HG03439 (cell line): ENCODE data around the gene TUFT1.
A peak's percentile ranks its signal among the peaks of the same experiment; 100 is the strongest.
"Not testable (repeated sequence)": the region's sequence is repeated elsewhere in the genome, so short reads cannot be mapped to it uniquely, and the experiment has no call there.

Source experiments
- ATAC-seq: cut with Tn5 transposase; IDR thresholded peaks from one replicate; pipeline ENCODE4 v1.9.1; 2021; ENCODE audit warnings: mild to moderate bottlenecking, moderate library complexity; ENCODE audit not compliant: unreplicated experiment

Gene TUFT1

DNA sequence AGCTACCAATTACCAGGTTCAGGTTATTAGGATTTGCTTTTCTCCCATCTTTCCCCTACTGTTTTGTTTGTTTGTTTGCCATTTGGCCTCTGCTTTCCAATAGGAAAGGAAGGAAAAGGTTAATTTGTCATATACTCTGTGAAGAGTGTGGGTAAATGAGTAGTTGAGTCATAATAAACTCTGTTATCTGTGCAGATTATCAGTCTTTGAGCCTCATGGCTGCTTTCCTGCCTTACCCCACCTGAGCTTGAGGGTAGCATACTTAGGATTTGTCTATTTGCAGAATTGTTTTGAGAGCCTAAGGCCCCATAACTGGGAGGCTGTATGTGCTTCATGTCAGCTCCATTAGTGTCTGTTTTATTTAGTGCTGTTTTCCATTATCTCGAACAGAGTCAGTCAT is 38.8 kb downstream of the TUFT1 start:
- ATAC-seq, result no peak

DNA sequence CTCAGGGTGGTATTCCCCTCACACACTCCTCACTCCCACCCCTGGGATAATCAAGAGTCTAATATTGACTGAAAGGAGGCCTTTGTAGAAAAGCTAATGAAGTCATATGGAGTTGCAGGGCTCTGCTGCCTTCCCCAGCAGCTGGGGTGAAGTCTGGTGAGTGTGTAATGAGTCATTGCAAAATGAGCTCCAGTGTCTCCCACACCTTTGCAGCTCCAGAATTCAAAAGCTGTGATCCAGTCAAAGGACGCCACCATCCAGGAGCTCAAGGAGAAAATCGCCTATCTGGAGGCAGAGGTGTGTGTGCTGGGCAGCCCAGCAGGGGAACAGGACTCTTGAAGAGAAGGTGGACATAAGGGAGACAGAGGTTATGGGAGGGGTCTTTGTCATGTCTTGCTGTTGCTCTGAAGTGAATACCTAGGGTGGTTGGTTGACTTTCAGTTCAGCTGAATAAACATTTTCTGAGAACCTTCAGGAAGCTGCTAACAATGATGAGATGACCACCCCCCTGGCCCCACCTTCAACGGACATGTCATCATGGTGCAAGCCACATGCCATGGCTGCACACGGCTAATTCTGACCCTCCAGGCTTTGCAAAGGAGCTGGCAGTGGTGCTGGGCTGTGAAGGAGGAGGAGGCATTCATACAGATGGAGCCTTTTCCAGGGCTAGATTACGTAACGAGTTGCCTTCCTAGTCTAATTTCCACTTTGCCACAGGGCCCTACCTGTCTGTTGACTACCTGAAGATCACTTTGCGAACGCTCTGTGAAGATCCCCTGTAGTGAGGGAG is 39.5 kb downstream of the TUFT1 start:
- no peak for ATAC-seq

DNA sequence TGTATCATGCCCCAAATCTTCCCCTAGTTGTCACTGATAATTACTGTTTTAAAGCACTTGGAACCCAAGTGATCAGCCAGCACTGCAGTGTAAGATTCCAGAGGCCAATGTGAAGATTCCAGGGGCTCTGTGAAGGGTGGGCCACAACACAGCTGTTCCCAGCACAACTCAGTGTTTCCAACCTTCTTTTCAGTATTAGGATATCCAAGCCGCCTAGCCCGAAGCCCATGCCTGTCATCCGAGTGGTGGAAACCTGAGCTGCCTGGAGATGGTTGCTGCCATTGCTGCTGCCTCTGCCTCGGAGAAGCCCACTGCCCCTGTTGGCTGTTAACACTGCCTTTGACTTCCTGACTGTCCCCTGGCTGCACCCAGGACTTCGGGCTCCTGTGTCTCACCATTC is 41.3 kb downstream of the TUFT1 start:
- ATAC-seq, result no peak

DNA sequence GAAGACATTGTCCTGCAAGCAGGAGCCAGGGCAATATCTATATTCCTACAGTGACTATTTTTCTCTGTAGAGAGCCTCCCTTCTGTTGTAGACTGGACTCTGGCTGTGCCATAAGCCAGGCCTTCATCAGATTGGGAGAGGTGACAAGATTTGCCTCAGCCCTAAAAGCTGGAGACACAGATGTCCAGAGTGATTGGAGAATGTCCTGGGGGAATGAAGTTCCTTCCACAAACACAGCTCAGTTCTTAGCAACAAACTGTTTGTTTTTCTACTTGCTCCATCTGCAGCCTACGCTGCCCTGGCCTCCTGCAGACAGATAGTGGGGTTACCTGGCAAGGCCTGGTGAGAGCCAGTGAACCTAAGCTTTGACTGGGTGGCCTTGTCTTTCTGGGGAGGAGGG is 41.8 kb downstream of the TUFT1 start:
- no peak for ATAC-seq

DNA sequence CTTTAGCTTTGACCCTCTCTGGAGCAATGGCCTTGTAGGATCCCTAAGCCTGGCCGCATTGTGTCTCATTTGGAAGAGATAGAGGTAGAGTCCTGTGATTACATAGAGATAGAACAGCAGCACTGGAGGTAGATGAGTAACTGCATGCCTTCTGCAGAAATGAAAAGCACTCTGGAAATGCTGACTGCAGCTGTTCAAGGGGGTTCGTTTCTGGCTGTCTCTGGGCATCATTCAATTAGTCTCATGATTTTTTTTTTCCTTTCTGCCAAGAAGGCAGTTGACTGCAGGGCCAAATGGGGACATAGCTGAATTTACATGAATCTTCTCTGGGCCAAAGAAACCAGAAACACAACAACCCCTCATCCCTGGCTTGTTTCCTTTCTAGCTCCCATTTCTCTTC is 43.7 kb downstream of the TUFT1 start:
- no peak for ATAC-seq

DNA sequence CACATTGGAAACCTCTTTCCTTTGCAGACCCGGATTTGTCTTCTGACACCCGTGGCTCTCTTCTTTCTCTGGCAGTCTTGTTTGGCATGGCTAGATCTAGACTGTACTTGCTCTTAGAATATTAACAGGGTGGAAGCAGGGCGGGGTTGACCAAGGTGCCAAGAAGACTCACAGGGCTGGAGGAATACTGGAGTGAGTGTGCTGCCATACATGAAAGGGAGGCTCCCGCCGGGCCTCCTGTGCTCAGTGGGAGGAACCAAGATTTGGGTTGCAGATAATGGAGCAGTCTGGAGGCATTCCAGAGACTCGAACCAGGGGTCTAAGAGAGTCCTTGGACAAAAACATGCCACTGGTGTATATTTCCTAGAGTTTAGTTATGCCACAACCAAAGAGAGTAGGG is 44.2 kb downstream of the TUFT1 start:
- no peak for ATAC-seq

DNA sequence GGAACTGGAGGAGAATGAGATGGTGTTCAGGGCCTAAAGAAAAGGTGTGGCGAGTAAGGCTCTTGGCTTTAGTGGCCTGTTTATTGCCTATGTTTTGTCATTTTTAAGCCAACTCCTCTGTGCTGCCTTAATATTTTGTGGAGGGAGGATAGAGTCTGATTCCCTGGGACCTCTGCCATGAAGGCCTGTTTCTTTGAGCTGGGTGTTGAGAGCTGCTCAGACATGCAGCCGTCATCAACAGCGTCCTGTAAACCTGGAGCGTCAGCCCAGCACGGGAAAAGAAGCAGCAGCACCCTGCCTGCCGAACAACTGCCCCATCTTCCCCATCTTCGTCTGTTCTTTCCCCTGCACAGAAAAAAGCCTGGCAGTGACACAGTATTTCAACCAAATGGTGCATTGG is 44.7 kb downstream of the TUFT1 start:
- no peak for ATAC-seq

DNA sequence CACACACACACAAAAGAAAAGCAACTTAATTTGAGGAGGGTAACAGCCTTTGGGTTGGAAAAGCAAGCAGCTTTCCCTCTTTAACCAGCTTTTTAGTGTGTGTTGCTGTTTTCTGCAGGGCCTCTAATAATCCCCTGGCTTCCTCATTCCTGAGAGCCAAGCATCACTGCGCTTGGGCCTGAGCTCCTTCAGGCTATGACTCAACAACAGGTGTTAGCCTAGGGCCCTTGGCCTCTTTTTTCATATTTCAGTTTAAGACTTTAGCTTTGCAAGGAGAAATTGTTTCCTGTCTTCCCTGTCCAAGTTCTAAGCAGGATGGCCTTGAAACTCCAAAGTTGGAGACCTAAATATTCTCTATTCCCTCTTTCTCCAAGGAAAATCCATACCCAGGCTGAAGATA is 45.5 kb downstream of the TUFT1 start:
- no peak for ATAC-seq

DNA sequence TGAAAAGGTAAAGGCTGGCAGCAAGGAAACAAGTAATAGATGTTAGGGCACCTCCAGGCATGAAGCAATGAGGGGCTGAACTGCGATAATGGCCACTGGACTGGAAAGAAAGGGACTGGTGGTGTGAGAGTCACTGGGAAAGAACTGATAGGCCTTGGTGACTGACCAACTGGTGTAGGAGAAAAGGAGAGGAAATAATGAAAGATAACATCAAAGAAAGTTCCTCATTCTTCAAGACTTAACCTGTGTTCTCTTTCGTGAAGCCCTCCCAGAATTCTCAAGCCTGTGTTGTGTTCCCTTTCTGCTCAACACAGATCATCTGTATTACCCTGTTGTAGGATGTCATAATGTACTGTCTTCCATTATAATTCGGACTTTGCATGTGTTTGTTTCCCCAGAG is 50.9 kb downstream of the TUFT1 start:
- no peak for ATAC-seq

DNA sequence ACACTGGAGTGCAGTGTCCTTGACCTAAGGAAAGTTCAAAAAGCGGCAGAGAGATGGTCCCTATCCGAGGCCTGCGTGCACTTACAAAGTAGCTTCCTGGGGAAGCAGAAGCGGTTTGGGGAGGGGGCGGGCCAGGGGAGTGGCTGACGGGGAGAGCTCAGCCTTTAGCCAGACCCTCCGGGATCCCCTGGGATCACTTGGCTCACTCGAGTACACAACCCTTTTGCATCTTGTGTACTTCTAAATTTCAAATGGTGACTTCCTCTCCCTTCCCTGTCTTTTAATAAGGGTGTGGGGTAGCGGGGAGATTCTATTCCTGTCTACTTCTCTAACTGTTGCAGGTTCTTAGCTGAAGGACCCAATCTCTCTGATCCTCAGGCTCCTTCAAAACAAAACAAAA is 53.6 kb downstream of the TUFT1 start:
- ATAC-seq, result no peak

DNA sequence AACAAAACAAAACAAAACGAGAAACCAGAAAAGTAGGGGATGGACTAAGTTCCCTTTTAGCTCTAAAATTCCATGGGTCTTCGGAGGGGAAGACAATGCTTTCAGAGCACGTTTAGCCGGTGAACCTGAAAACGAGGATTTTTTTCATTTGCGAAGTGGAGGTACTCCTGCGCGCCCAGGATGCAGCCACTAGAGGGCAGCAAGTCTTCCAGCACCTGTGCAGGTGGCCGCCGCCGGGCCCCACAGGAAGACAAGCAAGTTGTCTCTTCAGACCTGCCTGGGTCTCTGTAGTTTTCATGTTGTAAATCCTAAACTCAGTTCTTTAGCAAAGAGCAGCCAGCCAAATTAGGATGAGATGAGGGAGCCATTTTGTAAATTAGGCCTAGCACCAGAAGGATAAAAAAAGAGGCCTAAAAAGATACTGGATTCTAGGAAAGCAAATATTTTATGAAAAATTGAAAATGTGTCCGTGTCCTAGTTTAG is 54.1 kb downstream of the TUFT1 start:
- ATAC-seq, result peak; percentile 53

DNA sequence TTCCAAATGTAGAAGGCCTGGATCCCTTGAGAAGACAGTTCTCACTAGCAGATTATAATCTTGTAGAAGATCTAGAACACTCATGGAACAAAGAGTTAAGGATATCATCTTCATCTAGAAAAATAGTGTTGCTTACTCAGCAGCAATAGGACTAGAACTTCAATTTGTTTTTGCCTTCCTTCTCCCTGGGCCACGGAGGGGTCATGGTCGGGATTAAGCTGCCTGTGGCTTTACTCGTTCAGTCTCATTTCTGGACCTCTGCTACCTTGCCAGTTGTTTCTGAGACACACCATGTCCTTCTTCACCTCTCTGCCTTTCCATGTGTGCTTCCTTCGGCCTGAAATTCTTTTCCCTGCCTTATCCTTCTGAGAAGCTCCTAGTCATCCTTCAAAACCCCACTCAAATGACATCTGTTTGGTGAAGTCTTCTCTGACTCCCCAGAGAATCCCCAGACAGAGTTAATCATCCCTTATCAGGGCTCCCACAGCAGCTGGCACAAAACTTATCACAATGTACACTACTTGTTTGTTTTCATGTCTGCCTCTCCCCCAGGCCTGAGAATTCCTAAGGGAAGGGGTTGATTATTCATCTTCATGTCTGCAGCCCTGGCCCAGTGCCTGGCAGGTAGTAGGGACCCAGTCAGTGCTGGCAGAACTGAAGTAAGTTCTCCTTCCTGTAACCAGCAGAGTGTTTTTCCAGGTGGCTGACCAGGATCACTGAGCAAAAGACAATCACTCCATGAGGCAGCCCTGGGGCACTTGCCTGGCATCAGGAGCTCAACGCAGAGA is 56.3 kb downstream of the TUFT1 start:
- ATAC-seq, result no peak

DNA sequence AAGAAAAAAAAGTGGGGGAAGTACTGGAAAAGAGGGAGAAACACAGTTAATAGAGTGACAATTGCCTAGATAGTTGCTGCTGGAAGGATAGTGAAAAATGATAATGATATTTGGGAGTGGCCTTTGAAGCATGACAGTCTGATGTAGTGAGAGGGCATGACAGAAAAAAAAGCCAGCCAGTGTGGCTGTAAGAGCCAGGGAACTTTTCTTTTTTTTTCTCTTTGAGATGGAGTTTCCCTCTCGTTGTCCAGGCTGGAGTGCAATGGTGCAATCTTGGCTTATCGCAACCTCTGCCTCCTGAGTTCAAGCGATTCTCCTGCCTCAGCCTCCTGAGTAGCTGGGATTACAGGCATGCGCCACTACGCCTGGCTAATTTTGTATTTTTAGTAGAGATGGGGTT is 62.4 kb downstream of the TUFT1 start:
- ATAC-seq, result not testable (repeated sequence)

DNA sequence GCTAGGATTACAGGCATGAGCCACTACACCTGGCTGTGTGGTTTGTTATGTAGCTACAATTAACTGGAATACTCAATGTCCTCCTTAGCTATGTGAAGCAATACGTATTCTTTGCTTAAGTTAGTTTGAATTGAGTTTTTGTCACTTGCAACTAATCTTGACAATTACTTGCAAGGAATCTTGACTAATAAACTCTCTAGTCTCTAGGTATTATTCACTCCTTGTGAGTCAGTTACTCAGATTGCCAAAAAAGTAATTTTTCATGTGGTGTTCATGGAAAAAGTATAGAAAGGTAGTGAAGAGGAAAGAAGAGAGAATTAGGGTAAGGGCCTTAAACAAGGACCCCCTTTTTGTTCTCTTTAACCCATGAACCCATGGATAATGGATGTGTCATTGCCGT is 64.2 kb downstream of the TUFT1 start:
- ATAC-seq, result no peak

DNA sequence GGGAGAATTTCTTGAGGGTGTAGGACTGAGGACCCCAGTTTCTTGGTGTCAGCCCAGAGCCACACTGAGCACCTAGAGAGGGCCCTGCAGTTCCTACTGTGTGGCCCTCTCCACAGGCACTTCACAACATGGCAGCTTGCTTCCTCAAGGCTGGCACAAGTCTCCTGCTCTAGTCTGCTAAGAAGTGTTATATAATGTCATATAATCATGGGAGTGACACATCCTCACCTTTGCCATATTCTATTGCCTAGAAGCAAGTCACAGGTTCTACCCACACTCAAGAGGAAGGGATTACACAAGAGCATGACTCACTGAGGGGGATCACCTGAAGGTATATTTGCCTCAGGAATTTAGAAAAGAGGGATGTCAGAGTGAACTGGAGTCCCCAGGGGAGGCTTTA is 66.3 kb downstream of the TUFT1 start:
- ATAC-seq, result no peak

DNA sequence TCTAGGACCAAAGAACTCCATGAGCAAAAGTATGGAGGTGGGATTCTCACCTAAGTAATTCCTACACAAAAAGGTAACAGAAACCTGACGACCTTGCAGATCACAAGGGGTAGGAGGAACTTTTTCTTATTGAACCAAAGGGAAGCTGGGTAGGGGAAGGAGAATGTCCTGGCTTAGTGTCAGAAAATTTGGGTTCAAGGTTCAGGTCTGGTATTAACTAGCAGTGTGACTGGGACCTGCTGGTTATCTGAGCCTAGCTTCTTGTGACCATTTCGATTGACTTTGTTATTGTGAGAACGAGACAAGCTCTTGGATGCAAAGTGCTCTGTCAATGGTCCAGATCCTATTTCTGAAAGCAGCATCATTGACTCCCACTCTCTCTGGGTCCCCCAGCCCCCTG is 66.7 kb downstream of the TUFT1 start:
- ATAC-seq, result no peak

DNA sequence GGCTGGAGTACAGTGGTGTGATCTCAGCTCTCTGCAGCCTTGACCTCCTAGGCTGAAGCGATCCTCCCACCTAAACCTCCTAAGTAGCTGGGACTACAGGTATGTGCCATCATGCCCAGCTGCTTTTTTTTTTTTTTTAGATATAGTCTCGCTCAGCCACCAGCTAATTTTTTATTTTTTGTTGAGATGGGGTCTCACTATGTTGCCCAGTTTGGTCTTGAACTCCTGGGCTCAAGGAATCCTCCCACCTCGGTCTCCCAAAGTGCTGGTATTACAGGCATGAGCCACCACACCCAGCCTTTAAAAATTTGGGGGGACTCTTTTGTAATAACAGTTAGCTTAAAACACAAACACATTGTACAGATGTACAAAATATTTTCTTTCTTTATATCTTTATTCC is 70.0 kb downstream of the TUFT1 start:
- ATAC-seq, result no peak

DNA sequence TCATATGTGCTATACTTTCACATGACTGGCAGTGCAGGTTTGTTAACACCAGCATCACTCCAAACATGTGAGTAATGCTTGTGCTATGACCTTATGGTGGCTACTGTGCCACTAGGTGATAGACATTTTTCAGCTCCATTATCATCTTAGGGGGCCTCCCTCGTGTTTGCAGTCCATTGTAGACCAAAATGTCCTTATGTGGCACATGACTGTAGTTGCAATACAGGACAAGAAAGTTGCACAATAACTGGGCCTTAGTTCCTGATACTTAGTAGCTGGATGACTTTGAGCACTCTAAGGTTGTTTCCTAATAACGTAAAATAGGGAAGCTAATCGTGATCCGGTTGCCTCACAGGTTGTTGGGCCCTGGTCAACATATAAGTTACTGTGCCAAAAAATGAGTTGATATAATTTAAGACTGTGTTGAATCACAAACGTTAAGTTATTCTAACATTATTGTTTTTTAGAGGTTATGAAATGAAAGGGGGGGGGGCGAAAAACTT is 71.2 kb downstream of the TUFT1 start:
- ATAC-seq, result no peak

DNA sequence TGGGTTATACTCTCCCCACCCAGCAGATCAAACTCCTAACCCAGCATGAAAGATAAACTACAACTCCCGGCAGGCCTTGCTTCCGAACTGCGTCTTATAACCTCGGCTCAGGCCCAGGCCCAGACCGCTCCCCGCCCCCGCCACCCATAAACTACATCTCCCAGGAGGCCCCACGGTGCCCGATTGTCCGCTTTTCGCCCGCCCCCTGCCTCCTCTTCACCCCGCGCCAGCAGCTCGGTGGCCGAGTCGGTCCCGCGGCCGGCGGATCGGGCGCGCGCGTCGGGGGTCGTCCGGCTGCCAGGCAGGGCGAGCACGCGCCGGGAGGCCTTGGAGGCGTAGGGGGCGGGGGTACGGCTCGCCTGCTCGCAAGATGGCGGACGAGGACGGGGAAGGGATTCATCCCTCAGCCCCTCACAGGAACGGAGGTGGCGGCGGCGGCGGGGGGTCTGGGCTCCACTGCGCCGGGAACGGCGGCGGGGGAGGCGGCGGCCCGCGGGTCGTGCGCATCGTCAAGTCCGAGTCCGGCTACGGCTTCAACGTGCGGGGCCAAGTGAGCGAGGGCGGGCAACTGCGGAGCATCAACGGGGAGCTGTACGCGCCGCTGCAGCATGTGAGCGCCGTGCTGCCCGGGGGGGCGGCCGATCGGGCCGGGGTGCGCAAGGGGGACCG is 71.9 kb downstream of the TUFT1 start, which contains the start of gene SNX27:
SNX27 (plus strand) TSS at position 219 of the 669 bp plus-strand sequence; CDS start at position 371, 152 bp downstream.
- peak; percentile 87 for ATAC-seq

DNA sequence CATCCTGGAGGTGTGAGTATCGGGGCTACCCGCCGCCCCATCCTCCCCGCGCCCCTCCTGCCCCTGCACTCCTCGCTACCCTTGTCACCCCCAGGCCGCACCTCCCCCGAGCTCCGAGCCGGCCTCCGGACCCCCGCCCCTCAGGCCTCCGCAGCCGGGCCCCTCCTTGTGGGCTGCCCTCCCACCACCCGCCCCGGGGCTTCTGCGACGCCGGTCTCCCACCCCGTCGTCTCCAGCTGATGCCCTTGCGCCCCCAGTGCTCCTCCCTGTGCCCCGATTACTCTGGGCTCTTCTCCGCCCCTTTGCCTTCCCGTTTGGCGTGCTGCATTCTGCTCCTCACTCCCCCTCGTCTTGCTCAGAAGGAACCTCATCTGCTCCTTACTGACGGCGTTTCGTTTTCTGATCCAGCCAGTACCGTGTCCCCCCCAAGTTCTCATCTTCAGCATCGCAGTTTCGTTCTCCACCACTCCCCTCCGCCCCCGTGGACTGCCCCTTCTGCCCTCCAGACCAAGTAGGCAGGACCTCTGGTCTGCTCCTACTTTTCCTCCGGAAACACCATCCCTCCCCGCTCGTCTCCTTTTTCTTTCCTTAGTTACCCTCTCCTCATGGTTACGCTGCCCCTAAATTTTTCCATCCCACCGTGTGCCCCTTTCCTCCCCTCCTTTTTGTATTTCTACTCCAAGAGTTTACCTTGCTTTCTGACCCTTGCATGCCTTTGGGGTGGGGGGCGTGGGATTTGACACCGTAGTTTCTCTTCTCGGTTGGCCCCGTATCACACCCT is 72.6 kb downstream of the TUFT1 start:
- peak; percentile 11 for ATAC-seq
